Measurements from ENCODE around the gene PLEKHM1. TPM values are rescaled to one million over a fixed set of nuclear protein-coding genes. Genes with fewer than 3 reads are reported as not detected.
A peak's percentile ranks its signal among the peaks of the same experiment; 100 is the strongest.

The PLEKHM1 gene
- total RNA-seq, 1 donor from 2014 or later: 41.9 TPM

DNA sequence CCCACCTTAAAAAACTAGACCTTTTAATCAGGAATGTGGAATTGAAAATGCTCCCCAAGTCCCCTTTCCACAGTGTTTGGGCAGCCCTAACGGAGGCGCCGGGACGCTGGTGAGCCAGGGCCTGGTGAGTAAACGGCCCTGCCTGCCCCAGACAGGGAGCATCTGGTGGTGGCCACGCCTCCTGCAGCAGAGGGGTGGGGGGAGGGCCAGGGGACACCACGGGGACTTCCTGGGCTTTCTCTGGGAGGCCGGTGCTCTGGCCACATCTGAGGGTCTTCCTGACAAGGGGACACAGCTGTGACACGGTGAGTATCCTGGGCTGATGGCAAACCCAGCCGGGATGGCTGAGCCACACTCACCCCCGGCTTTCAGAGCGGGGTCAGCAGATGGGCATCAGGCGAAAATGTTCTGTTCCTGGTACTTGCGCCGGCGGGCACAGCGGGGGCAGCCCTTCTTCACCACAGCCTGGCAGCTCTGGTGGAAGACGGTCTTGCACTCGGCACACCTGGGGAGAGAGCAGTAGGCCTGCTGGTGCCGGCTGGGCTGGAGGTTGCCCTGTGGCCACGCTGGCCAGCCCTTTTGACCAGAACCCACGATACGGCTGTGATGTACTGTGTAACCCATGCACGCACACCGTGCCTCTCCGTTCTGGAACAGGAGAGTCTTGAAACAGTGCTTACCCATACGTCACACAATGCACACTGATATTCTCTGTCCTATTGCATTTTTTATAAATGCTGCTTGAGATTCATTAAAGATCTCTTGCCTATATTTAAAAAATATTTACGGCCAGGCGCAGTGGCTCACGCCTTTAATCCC, 52.8 kb downstream of the PLEKHM1 start:
- Histone ChIP-seq H3K36me3 (ENCODE audit: insufficient read depth, low read length) (no peaks in the 10 kb centered on the region), H3K27ac (ENCODE audit: low read depth, low read length) (no peak overlapping the region), H3K4me1 (ENCODE audit: insufficient read depth, low read length) (peaks cover 18% of the 10 kb centered on the region), H3K79me2 (ENCODE audit: insufficient read depth, low read length) (no peaks in the 10 kb centered on the region), H3K9me3 (ENCODE audit: insufficient read depth, low read depth, low read length) (no peaks in the 10 kb centered on the region), H3K9ac (ENCODE audit: low read length) (no peak overlapping the region), H3K27me3 (ENCODE audit: insufficient read depth, low read length) (no peaks in the 10 kb centered on the region), H3K4me3 (ENCODE audit: insufficient read depth, low read depth, low read length) (no peak overlapping the region), H4K20me1 (ENCODE audit: insufficient read depth, low read length) (peaks cover 7% of the 10 kb centered on the region), H2AFZ (ENCODE audit: low read depth, low read length) (no peak overlapping the region), H3K4me2 (ENCODE audit: low read length) (no peak overlapping the region)
- DNase-seq (ENCODE audit: low read depth): no peak
- FAIRE-seq: no peak
- Mint-ChIP-seq H3K36me3 (ENCODE audit: low read depth, unreplicated experiment) (peaks cover 6% of the 10 kb centered on the region), H3K9me3 (ENCODE audit: unreplicated experiment) (no peaks in the 10 kb centered on the region), H3K27me3 (ENCODE audit: low read depth, unreplicated experiment) (no peaks in the 10 kb centered on the region), H3K4me1 (ENCODE audit: low read depth, unreplicated experiment) (peaks cover 23% of the 10 kb centered on the region), H3K4me3 (ENCODE audit: unreplicated experiment) (no peak overlapping the region), H3K27ac (ENCODE audit: unreplicated experiment) (no peak overlapping the region)
- TF ChIP-seq CTCF (IDR thresholded peaks at IDR 0.05; ENCODE audit: insufficient read depth, low read depth, low read length): no peak

DNA sequence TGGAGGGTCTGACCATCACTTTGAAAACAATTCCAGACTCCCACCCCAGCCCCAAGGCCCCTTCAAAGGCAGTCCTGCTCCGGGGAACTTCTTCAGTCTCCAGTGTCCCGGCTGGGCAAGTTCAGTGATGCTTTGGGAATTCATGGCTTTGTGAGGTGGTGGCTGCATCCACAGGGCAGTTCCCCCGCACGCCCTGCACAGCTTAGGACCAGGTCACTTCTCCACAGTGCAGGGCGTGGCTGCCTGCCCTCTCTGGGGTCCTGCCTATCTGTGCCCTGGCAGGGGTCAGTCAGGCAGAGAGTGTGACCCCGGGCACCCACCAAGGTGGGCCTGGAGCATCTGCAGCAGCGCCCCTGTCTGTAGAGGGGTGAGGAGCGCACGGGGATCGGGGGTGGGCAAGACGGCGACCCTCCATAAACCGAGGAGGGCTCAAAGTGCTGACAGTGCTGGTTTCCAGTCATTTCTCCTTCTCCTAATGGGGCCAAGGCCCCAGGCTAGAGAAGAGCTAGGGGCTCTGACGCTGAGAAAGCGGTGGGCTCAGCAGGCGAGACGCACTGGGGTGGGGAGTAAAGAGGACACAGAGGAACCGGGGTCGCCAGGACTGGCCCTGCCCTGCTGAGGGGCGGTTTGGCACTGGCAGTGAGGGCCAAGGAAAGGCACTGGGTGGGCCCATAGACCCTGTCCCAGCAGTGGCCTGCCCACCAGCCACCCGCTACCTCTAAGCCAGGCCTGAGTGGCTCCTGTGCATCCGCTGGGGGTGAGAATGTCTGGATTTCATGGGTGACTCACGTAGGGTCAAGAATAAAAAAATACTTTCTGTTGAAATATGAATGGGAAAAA, 53.7 kb downstream of the PLEKHM1 start:
- peaks cover 7% of the 10 kb centered on the region for H4K20me1 ChIP-seq (ENCODE audit: insufficient read depth, low read length)
- peaks cover 23% of the 10 kb centered on the region for H3K4me1 ChIP-seq (ENCODE audit: insufficient read depth, low read length)
- Mint-ChIP-seq H3K36me3 (ENCODE audit: low read depth, unreplicated experiment) (peaks cover 6% of the 10 kb centered on the region), H3K4me1 (ENCODE audit: low read depth, unreplicated experiment) (peaks cover 23% of the 10 kb centered on the region), H3K27me3 (ENCODE audit: low read depth, unreplicated experiment) (no peaks in the 10 kb centered on the region), H3K27ac (ENCODE audit: unreplicated experiment) (peak overlapping the region; percentile 58), H3K4me3 (ENCODE audit: unreplicated experiment) (no peak overlapping the region), H3K9me3 (ENCODE audit: unreplicated experiment) (no peaks in the 10 kb centered on the region)
- H2AFZ ChIP-seq (ENCODE audit: low read depth, low read length): no peak overlapping the region
- H3K27ac ChIP-seq (ENCODE audit: low read depth, low read length): no peak overlapping the region
- no peaks in the 10 kb centered on the region for H3K9me3 ChIP-seq (ENCODE audit: insufficient read depth, low read depth, low read length)
- no peak overlapping the region for H3K4me3 ChIP-seq (ENCODE audit: insufficient read depth, low read depth, low read length)
- no peak for DNase-seq (ENCODE audit: low read depth)
- no peak for FAIRE-seq
- no peak overlapping the region for H3K9ac ChIP-seq (ENCODE audit: low read length)
- TF ChIP-seq EZH2 (IDR thresholded peaks at IDR 0.05; ENCODE audit: insufficient read depth, low read length): no peak
- no peaks in the 10 kb centered on the region for H3K27me3 ChIP-seq (ENCODE audit: insufficient read depth, low read length)
- no peaks in the 10 kb centered on the region for H3K79me2 ChIP-seq (ENCODE audit: insufficient read depth, low read length)
- H3K36me3 ChIP-seq (ENCODE audit: insufficient read depth, low read length): no peaks in the 10 kb centered on the region
- no peak overlapping the region for H3K4me2 ChIP-seq (ENCODE audit: low read length)

DNA sequence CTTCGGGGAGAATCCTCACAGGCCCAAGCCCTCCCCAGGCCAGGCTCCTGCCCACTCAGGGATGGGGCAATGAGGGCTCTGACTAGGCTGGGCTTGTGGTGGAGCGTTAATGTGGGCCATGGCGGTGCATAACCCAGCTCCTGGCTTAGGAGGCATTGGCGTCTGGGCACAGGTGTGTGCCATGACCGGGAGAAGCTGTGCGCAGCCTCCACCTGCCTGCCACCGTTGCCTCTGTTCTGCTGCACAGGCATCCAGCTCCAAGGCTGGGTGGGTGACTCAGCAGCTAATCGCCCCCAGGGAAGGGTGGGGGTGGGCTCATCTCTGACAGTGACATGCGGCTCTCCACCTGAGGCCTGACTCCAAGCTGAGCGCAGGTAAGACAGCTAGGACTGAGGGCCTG, 54.4 kb downstream of the PLEKHM1 start:
- peaks cover 28% of the 10 kb centered on the region for H3K4me1 ChIP-seq (ENCODE audit: insufficient read depth, low read length)
- no peak overlapping the region for H3K27ac ChIP-seq (ENCODE audit: low read depth, low read length)
- H3K79me2 ChIP-seq (ENCODE audit: insufficient read depth, low read length): no peaks in the 10 kb centered on the region
- no peak overlapping the region for H3K4me3 ChIP-seq (ENCODE audit: insufficient read depth, low read depth, low read length)
- Mint-ChIP-seq H3K27ac (ENCODE audit: unreplicated experiment) (no peak overlapping the region), H3K4me3 (ENCODE audit: unreplicated experiment) (no peak overlapping the region), H3K36me3 (ENCODE audit: low read depth, unreplicated experiment) (peaks cover 6% of the 10 kb centered on the region), H3K9me3 (ENCODE audit: unreplicated experiment) (no peaks in the 10 kb centered on the region), H3K27me3 (ENCODE audit: low read depth, unreplicated experiment) (no peaks in the 10 kb centered on the region), H3K4me1 (ENCODE audit: low read depth, unreplicated experiment) (peaks cover 23% of the 10 kb centered on the region)
- H4K20me1 ChIP-seq (ENCODE audit: insufficient read depth, low read length): peaks cover 7% of the 10 kb centered on the region
- no peak overlapping the region for H3K4me2 ChIP-seq (ENCODE audit: low read length)
- TF ChIP-seq CTCF (IDR thresholded peaks at IDR 0.05; ENCODE audit: insufficient read depth, low read depth, low read length): no peak
- TF ChIP-seq EZH2 (IDR thresholded peaks at IDR 0.05; ENCODE audit: insufficient read depth, low read length): no peak
- H3K27me3 ChIP-seq (ENCODE audit: insufficient read depth, low read length): peaks cover under 1% of the 10 kb centered on the region
- H3K9me3 ChIP-seq (ENCODE audit: insufficient read depth, low read depth, low read length): no peaks in the 10 kb centered on the region
- FAIRE-seq: no peak
- H2AFZ ChIP-seq (ENCODE audit: low read depth, low read length): no peak overlapping the region
- no peak overlapping the region for H3K9ac ChIP-seq (ENCODE audit: low read length)
- DNase-seq (ENCODE audit: low read depth): no peak
- H3K36me3 ChIP-seq (ENCODE audit: insufficient read depth, low read length): no peaks in the 10 kb centered on the region
